CD4-positive, alpha-beta T cell treated with Interleukin-17A for 4 hours (primary cell): ENCODE results near the gene SPEG.

Experiments used
- DNase-seq: peaks from one replicate; pipeline ENCODE4 v3.0.0-alpha.2; 2020; ENCODE audit warnings: mixed read lengths

SPEG gene

GRCh38 chr2:219483451-219484342 is 49.1 kb downstream of the SPEG start:
- DNase-seq: no peak

- peak; percentile 9 for DNase-seq
Observed at GRCh38 chr2:219484343-219485200, 49.9 kb downstream of the SPEG start.

GRCh38 chr2:219485201-219485580 is 50.5 kb downstream of the SPEG start:
- DNase-seq: no peak

GRCh38 chr2:219486380-219486959 is 51.8 kb downstream of the SPEG start:
- DNase-seq: no peak

- DNase-seq: no peak
Observed at GRCh38 chr2:219488149-219488843, 53.7 kb downstream of the SPEG start.

- no peak for DNase-seq
Observed at GRCh38 chr2:219488844-219489194, 54.2 kb downstream of the SPEG start.

- no peak for DNase-seq
Observed at GRCh38 chr2:219489315-219489714, 54.7 kb downstream of the SPEG start.

- DNase-seq: no peak
Observed at GRCh38 chr2:219490186-219490585, 55.5 kb downstream of the SPEG start.

- DNase-seq: no peak
Observed at GRCh38 chr2:219490600-219491130, 56.0 kb downstream of the SPEG start.

GRCh38 chr2:219491278-219491963 is 56.8 kb downstream of the SPEG start:
- DNase-seq: no peak

GRCh38 chr2:219492575-219492974 is 57.9 kb downstream of the SPEG start:
- DNase-seq: no peak

GRCh38 chr2:219493086-219493485 is 58.4 kb downstream of the SPEG start:
- no peak for DNase-seq

- DNase-seq: no peak
Observed at GRCh38 chr2:219494952-219495530, 60.4 kb downstream of the SPEG start.

- DNase-seq: peak; percentile 70
Observed at GRCh38 chr2:219495531-219496122, 61.0 kb downstream of the SPEG start.

GRCh38 chr2:219496247-219496824 is 61.7 kb downstream of the SPEG start:
- no peak for DNase-seq

GRCh38 chr2:219496825-219497494 is 62.3 kb downstream of the SPEG start:
- peak; percentile 10 for DNase-seq

GRCh38 chr2:219497495-219498279 is 63.0 kb downstream of the SPEG start:
- peak; percentile 45 for DNase-seq

GRCh38 chr2:219498280-219499057 is 63.8 kb downstream of the SPEG start, which contains the start of gene GMPPA:
Gene GMPPA (plus strand): TSS chr2:219498891. CDS start chr2:219499976, 1,085 bp downstream.
- peak; percentile 94 for DNase-seq

- DNase-seq: no peak
Observed at GRCh38 chr2:219499058-219499307, 64.3 kb downstream of the SPEG start.
